Activated CD4-positive, CD25-positive, alpha-beta regulatory T cell treated with anti-CD3 and anti-CD28 coated beads, Interleukin-2, amount 50 U/mL, for 24 hours (primary cell): ENCODE results near the gene FOXD4L3.
"Not testable (repeated sequence)": the region's sequence is repeated elsewhere in the genome, so short reads cannot be mapped to it uniquely, and the experiment has no call there.

Experiments
- ATAC-seq, 2 donors: fragments of 150-1000 bp; cut with Tn5 transposase; one replicate each; pipeline ENCODE4 v1.10.0; 2021; ENCODE audit warnings: mild to moderate bottlenecking in 1 of 2, moderate library complexity in 1 of 2

FOXD4L3 gene

GRCh38 chr9:68351689-68352088, 49.0 kb downstream of the FOXD4L3 start:
- not testable (repeated sequence) for ATAC-seq
